ENCODE results near the gene IL13. TPM values are rescaled to one million over a fixed set of nuclear protein-coding genes. Genes with fewer than 3 reads are reported as not detected.

Gene IL13
- total RNA-seq, 2 donors from 2014 or later: not detected

DNA sequence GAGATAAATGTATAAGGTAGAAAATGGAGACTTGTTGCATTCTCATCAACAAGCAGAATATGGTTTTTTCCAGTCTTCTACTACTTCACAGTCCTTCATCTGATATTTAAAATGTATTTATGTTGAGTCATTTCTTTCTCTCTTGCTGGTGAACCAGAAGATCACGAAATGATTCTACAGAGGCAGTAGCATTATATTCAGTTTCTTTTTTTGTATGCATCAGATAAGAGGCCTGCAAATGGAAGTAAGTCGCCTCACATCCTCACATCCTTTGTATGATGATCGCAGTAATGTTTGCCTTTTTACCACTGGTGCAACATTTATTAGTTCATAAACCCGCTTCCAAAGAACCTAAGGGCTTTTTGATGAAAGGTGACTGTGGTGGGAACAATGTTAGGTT is 22.1 kb upstream of the IL13 start:
- TF ChIP-seq, protein P1, sequence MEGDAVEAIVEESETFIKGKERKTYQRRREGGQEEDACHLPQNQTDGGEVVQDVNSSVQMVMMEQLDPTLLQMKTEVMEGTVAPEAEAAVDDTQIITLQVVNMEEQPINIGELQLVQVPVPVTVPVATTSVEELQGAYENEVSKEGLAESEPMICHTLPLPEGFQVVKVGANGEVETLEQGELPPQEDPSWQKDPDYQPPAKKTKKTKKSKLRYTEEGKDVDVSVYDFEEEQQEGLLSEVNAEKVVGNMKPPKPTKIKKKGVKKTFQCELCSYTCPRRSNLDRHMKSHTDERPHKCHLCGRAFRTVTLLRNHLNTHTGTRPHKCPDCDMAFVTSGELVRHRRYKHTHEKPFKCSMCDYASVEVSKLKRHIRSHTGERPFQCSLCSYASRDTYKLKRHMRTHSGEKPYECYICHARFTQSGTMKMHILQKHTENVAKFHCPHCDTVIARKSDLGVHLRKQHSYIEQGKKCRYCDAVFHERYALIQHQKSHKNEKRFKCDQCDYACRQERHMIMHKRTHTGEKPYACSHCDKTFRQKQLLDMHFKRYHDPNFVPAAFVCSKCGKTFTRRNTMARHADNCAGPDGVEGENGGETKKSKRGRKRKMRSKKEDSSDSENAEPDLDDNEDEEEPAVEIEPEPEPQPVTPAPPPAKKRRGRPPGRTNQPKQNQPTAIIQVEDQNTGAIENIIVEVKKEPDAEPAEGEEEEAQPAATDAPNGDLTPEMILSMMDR (conservative IDR thresholded peaks at IDR 0.05): no peak

DNA sequence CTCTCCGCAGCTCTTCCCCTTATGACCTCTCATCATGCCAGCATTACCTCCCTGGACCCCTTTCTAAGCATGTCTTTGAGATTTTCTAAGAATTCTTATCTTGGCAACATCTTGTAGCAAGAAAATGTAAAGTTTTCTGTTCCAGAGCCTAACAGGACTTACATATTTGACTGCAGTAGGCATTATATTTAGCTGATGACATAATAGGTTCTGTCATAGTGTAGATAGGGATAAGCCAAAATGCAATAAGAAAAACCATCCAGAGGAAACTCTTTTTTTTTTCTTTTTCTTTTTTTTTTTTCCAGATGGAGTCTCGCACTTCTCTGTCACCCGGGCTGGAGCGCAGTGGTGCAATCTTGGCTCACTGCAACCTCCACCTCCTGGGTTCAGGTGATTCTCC is 20.7 kb upstream of the IL13 start:
- Mint-ChIP-seq H3K36me3 (ENCODE audit: low read depth) (peaks cover 48% of the 10 kb centered on the region), H3K27me3 (ENCODE audit: insufficient read depth) (no peaks in the 10 kb centered on the region), H3K9me3 (no peaks in the 10 kb centered on the region), H3K27ac (no peak overlapping the region), H3K4me3 (no peak overlapping the region), H3K4me1 (peaks cover 4% of the 10 kb centered on the region)
- H3K36me3 ChIP-seq (ENCODE audit: control insufficient read depth, insufficient read depth, low read length): peaks cover 39% of the 10 kb centered on the region
- no peaks in the 10 kb centered on the region for H3K9me3 ChIP-seq (ENCODE audit: control insufficient read depth, low read length)
- DNase-seq: no peak
- no peaks in the 10 kb centered on the region for H3K27me3 ChIP-seq (ENCODE audit: control insufficient read depth, insufficient read depth, low read length, poor library complexity, severe bottlenecking)
- 97 to 100% methylated on average over 3 to 4 of the region's 4 CpGs for WGBS, 2 experiments (ENCODE audit: insufficient coverage in 1 of 2, insufficient read length in 1 of 2)
- H3K4me1 ChIP-seq (ENCODE audit: control insufficient read depth, insufficient read depth, low read length): no peaks in the 10 kb centered on the region
- TF ChIP-seq, protein P1 (conservative IDR thresholded peaks at IDR 0.05): no peak
- H3K27ac ChIP-seq (ENCODE audit: low read depth, low read length): no peak overlapping the region
- no peak overlapping the region for H3K9ac ChIP-seq (ENCODE audit: extremely low read depth, low read length, poor library complexity, severe bottlenecking)
- H3K4me3 ChIP-seq (ENCODE audit: low read length): no peak overlapping the region

More for the DNA sequence above, 22.1 kb upstream of the IL13 start:
- Histone ChIP-seq H3K4me3 (ENCODE audit: low read length) (no peak overlapping the region), H3K36me3 (ENCODE audit: control insufficient read depth, insufficient read depth, low read length) (peaks cover 38% of the 10 kb centered on the region), H3K4me1 (ENCODE audit: control insufficient read depth, insufficient read depth, low read length) (no peaks in the 10 kb centered on the region), H3K27me3 (ENCODE audit: control insufficient read depth, insufficient read depth, low read length, poor library complexity, severe bottlenecking) (no peaks in the 10 kb centered on the region), H3K9ac (ENCODE audit: extremely low read depth, low read length, poor library complexity, severe bottlenecking) (no peak overlapping the region), H3K9me3 (ENCODE audit: control insufficient read depth, low read length) (no peaks in the 10 kb centered on the region), H3K27ac (ENCODE audit: low read depth, low read length) (no peak overlapping the region)
- peaks cover 52% of the 10 kb centered on the region for H3K36me3 Mint-ChIP-seq (ENCODE audit: low read depth)
- 81 to 87% methylated on average over 3 to 4 of the region's 4 CpGs for WGBS, 2 experiments (ENCODE audit: insufficient coverage in 1 of 2, insufficient read length in 1 of 2)
- H3K4me1 Mint-ChIP-seq: peaks cover 4% of the 10 kb centered on the region
- no peak overlapping the region for H3K27ac Mint-ChIP-seq
- no peaks in the 10 kb centered on the region for H3K9me3 Mint-ChIP-seq
- H3K4me3 Mint-ChIP-seq: no peak overlapping the region
- DNase-seq: no peak
- no peaks in the 10 kb centered on the region for H3K27me3 Mint-ChIP-seq (ENCODE audit: insufficient read depth)

DNA sequence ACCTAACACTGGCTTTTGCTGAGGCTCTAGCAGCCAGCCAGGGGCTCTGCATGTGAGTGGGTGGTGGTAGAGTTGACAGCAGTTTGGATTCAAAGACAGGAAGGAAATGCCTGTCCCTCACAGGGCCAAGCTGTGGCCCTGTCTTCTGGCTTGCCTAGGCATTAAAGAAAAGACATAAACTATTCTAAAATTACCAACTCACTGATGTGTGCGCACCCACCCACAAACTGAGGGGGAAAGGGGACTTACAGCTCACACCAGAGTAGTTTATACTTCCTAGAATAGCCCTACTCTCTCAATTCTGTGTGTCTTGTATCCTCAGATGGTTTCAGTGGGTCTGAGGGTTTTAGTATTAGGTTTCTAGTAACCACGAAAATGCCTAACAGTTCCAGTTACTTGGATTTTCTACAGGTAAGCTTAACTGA is 18.3 kb upstream of the IL13 start:
- 100% methylated on average over 1 to 2 of the region's 2 CpGs for WGBS, 2 experiments (ENCODE audit: insufficient coverage in 1 of 2, insufficient read length in 1 of 2)
- Mint-ChIP-seq H3K36me3 (ENCODE audit: low read depth) (peaks cover 50% of the 10 kb centered on the region), H3K9me3 (no peaks in the 10 kb centered on the region), H3K4me1 (peaks cover 4% of the 10 kb centered on the region), H3K4me3 (no peak overlapping the region), H3K27ac (no peak overlapping the region), H3K27me3 (ENCODE audit: insufficient read depth) (no peaks in the 10 kb centered on the region)
- DNase-seq: no peak
- TF ChIP-seq, protein P1 (conservative IDR thresholded peaks at IDR 0.05): no peak
- Histone ChIP-seq H3K9me3 (ENCODE audit: control insufficient read depth, low read length) (no peaks in the 10 kb centered on the region), H3K4me3 (ENCODE audit: low read length) (no peak overlapping the region), H3K9ac (ENCODE audit: extremely low read depth, low read length, poor library complexity, severe bottlenecking) (no peak overlapping the region), H3K27ac (ENCODE audit: low read depth, low read length) (no peak overlapping the region), H3K27me3 (ENCODE audit: control insufficient read depth, insufficient read depth, low read length, poor library complexity, severe bottlenecking) (no peaks in the 10 kb centered on the region), H3K4me1 (ENCODE audit: control insufficient read depth, insufficient read depth, low read length) (no peaks in the 10 kb centered on the region), H3K36me3 (ENCODE audit: control insufficient read depth, insufficient read depth, low read length) (peaks cover 46% of the 10 kb centered on the region)
